ENCODE data around the gene TPST2.

DNA sequence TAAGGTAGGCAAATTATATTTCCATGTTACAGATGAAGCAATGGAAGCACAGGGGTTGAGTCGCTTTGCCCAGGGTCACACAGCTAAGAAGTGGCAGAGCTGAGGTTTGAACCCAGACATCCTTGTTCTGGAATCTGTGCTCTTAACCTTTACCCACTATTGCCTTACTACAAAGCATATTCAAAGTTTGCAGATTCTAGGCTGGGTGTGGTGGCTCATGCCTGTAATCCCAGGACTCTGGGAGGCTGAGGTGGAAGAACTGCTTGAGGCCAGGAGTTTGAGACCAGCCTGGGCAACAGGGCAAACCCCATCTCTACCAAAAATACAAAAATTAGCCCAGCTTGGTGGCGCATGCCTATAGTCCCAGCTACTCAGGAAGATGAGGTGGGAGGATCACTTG is 49.8 kb downstream of the TPST2 start:
- TF ChIP-seq, protein P1, sequence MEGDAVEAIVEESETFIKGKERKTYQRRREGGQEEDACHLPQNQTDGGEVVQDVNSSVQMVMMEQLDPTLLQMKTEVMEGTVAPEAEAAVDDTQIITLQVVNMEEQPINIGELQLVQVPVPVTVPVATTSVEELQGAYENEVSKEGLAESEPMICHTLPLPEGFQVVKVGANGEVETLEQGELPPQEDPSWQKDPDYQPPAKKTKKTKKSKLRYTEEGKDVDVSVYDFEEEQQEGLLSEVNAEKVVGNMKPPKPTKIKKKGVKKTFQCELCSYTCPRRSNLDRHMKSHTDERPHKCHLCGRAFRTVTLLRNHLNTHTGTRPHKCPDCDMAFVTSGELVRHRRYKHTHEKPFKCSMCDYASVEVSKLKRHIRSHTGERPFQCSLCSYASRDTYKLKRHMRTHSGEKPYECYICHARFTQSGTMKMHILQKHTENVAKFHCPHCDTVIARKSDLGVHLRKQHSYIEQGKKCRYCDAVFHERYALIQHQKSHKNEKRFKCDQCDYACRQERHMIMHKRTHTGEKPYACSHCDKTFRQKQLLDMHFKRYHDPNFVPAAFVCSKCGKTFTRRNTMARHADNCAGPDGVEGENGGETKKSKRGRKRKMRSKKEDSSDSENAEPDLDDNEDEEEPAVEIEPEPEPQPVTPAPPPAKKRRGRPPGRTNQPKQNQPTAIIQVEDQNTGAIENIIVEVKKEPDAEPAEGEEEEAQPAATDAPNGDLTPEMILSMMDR (conservative IDR thresholded peaks at IDR 0.05): no peak
- no peak for TF ChIP-seq ZFX (IDR thresholded peaks at IDR 0.05)

Measured in C4-2B (cell line).